ENCODE results near the gene OPTN. TPM values are rescaled to one million over a fixed set of nuclear protein-coding genes. Genes with fewer than 3 reads are reported as not detected.
"Not testable (repeated sequence)": the region's sequence is repeated elsewhere in the genome, so short reads cannot be mapped to it uniquely, and the experiment has no call there.

Gene OPTN
- total and polyA plus RNA-seq, 10 of the 15 experiments (the other 5 are each of a cell fraction or from before 2014, with no cell fraction given): 15.2 to 42.4 (median 25.5) TPM

- TF ChIP-seq, protein P1, sequence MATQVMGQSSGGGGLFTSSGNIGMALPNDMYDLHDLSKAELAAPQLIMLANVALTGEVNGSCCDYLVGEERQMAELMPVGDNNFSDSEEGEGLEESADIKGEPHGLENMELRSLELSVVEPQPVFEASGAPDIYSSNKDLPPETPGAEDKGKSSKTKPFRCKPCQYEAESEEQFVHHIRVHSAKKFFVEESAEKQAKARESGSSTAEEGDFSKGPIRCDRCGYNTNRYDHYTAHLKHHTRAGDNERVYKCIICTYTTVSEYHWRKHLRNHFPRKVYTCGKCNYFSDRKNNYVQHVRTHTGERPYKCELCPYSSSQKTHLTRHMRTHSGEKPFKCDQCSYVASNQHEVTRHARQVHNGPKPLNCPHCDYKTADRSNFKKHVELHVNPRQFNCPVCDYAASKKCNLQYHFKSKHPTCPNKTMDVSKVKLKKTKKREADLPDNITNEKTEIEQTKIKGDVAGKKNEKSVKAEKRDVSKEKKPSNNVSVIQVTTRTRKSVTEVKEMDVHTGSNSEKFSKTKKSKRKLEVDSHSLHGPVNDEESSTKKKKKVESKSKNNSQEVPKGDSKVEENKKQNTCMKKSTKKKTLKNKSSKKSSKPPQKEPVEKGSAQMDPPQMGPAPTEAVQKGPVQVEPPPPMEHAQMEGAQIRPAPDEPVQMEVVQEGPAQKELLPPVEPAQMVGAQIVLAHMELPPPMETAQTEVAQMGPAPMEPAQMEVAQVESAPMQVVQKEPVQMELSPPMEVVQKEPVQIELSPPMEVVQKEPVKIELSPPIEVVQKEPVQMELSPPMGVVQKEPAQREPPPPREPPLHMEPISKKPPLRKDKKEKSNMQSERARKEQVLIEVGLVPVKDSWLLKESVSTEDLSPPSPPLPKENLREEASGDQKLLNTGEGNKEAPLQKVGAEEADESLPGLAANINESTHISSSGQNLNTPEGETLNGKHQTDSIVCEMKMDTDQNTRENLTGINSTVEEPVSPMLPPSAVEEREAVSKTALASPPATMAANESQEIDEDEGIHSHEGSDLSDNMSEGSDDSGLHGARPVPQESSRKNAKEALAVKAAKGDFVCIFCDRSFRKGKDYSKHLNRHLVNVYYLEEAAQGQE (IDR thresholded peaks at IDR 0.05; ENCODE audit: low read depth, low read length): no peak
- TF ChIP-seq ETV6 (conservative IDR thresholded peaks at IDR 0.05 in 1 of 2, IDR thresholded peaks at IDR 0.05 in 1 of 2; ENCODE audit: borderline replicate concordance in 1 of 2, low read depth in 1 of 2): no peak
- TF ChIP-seq KLF5 (IDR thresholded peaks at IDR 0.05; ENCODE audit: partially characterized antibody): no peak
- no peak for TF ChIP-seq TCF7 (IDR thresholded peaks at IDR 0.05; ENCODE audit: borderline replicate concordance)
- TF ChIP-seq BMI1 (IDR thresholded peaks at IDR 0.05; ENCODE audit: borderline replicate concordance): no peak
- no peak for TF ChIP-seq YBX1 (IDR thresholded peaks at IDR 0.05)
- TF ChIP-seq SUZ12 (IDR thresholded peaks at IDR 0.05; ENCODE audit: unreplicated experiment): no peak
- no peak for TF ChIP-seq TCF12 (IDR thresholded peaks at IDR 0.05; ENCODE audit: low read depth, low read length)
- TF ChIP-seq, protein P2, sequence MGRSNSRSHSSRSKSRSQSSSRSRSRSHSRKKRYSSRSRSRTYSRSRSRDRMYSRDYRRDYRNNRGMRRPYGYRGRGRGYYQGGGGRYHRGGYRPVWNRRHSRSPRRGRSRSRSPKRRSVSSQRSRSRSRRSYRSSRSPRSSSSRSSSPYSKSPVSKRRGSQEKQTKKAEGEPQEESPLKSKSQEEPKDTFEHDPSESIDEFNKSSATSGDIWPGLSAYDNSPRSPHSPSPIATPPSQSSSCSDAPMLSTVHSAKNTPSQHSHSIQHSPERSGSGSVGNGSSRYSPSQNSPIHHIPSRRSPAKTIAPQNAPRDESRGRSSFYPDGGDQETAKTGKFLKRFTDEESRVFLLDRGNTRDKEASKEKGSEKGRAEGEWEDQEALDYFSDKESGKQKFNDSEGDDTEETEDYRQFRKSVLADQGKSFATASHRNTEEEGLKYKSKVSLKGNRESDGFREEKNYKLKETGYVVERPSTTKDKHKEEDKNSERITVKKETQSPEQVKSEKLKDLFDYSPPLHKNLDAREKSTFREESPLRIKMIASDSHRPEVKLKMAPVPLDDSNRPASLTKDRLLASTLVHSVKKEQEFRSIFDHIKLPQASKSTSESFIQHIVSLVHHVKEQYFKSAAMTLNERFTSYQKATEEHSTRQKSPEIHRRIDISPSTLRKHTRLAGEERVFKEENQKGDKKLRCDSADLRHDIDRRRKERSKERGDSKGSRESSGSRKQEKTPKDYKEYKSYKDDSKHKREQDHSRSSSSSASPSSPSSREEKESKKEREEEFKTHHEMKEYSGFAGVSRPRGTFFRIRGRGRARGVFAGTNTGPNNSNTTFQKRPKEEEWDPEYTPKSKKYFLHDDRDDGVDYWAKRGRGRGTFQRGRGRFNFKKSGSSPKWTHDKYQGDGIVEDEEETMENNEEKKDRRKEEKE (IDR thresholded peaks at IDR 0.05): no peak
- TF ChIP-seq CEBPZ (IDR thresholded peaks at IDR 0.05; ENCODE audit: low read depth, low read length): no peak
- TF ChIP-seq CREM (IDR thresholded peaks at IDR 0.05; ENCODE audit: low read depth): no peak
Measured at GRCh38 chr10:13051126-13051694, 48.8 kb upstream of the OPTN start (continued).

DNA sequence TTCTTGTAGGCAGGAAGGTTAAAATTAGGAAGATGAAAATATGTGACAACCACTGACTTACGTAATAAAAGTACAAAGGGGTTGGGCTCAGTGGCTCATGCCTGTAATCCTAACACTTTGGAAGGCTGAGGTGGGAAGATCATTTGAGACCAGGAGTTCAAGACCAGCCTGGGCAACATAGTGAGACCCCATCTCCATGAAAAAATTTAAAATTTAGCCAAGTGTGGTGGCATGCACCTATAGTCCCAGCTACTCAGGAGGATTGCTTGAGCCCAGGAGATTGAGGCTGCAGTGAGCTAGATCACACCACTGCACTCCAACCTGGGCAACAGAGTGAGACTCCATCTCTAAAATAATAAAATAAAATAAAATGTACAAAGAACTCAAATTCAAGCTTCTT lies 46.8 kb upstream of the OPTN start:
- H3K27me3 ChIP-seq (replicated peaks in 1 of 2; ENCODE audit: control insufficient read depth in 2 of 2, insufficient read depth in 2 of 2, low read length in 1 of 2); in situ Hi-C loops (cut with MboI); H3K4me1 ChIP-seq (ENCODE audit: control insufficient read depth, insufficient read depth, low read length); H3K79me2 ChIP-seq (ENCODE audit: control insufficient read depth, insufficient read depth, low read length); H3K36me3 ChIP-seq (ENCODE audit: control insufficient read depth in 2 of 2, insufficient read depth in 2 of 2, low read length in 1 of 2); FAIRE-seq; SMC1A ChIA-PET (ENCODE audit: uncharacterized antibody, unreplicated experiment); H4K20me1 ChIP-seq (ENCODE audit: control insufficient read depth, insufficient read depth); intact Hi-C loops (cut with micrococcal nuclease; ENCODE audit: unreplicated experiment); H3K9me3 ChIP-seq (replicated peaks; ENCODE audit: control insufficient read depth, insufficient read depth, low read length); POLR2A ChIA-PET; H3K9ac ChIP-seq (ENCODE audit: control insufficient read depth, insufficient read depth, low read length); ATAC-seq; H3K4me3 ChIP-seq; BruUV-seq (replicated peaks); RAD21 ChIA-PET (ENCODE audit: unreplicated experiment); H2AFZ ChIP-seq (ENCODE audit: control insufficient read depth, low read depth, low read length); DNase-seq (ENCODE audit: low read depth, low spot score); H3K27ac ChIP-seq (ENCODE audit: control insufficient read depth, insufficient read depth); H3K4me2 ChIP-seq (ENCODE audit: control insufficient read depth, insufficient read depth): not testable (repeated sequence)
- WGBS (ENCODE audit: insufficient coverage, insufficient replicate concordance, low lambda C conversion rate, missing lambda C conversion rate): 37% methylated on average over 1 of the region's 1 CpG
- CTCF ChIA-PET: interaction anchor here (1.4 kb wide), 1 partner anchor 9 kb away, joined by 3 read pairs; no protein-coding TSS in a partner anchor
